Peyer's patch (tissue), 4 donors: ENCODE results near the gene PRKRIP1.

Experiments used
- POLR2A ChIP-seq, 2 donors: fragments of 450-650 bp; IDR thresholded peaks; one replicate each; pipeline ENCODE4 v1.5.1; 2017; ENCODE audit warnings: antibody characterized with exemption in 2 of 2, mild to moderate bottlenecking in 2 of 2, moderate library complexity in 2 of 2
- TF ChIP-seq, protein P1 (sequence below), 6 experiments: fragments of 450-650 bp in 4 of 6; fragments of 200-600 bp in 2 of 6; sonication (generic) in 1 of 6; IDR thresholded peaks; one replicate each; pipeline ENCODE4 v1.5.1; 2017 to 2019; ENCODE audit warnings: antibody characterized with exemption in 6 of 6, mild to moderate bottlenecking in 3 of 6, moderate library complexity in 1 of 6

GRCh38 chr7:102463841-102464576 is 67.8 kb downstream of the PRKRIP1 start:
- TF ChIP-seq POLR2A (IDR thresholded peaks at IDR 0.05), result no peak
- TF ChIP-seq, protein P1, sequence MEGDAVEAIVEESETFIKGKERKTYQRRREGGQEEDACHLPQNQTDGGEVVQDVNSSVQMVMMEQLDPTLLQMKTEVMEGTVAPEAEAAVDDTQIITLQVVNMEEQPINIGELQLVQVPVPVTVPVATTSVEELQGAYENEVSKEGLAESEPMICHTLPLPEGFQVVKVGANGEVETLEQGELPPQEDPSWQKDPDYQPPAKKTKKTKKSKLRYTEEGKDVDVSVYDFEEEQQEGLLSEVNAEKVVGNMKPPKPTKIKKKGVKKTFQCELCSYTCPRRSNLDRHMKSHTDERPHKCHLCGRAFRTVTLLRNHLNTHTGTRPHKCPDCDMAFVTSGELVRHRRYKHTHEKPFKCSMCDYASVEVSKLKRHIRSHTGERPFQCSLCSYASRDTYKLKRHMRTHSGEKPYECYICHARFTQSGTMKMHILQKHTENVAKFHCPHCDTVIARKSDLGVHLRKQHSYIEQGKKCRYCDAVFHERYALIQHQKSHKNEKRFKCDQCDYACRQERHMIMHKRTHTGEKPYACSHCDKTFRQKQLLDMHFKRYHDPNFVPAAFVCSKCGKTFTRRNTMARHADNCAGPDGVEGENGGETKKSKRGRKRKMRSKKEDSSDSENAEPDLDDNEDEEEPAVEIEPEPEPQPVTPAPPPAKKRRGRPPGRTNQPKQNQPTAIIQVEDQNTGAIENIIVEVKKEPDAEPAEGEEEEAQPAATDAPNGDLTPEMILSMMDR (IDR thresholded peaks at IDR 0.05), result no peak
